Stimulated activated CD8-positive, alpha-beta memory T cell treated with anti-CD3 and anti-CD28 coated beads, Interleukin-7, amount 100 ng/mL, for 4 hours (primary cell): Measurements from ENCODE around the gene SUN5.

Experiments
- DNase-seq, 2 donors: peaks; one replicate each; pipeline ENCODE4 v3.0.0-alpha.2; 2020; ENCODE audit warnings: low read depth in 2 of 2

SUN5 gene

GRCh38 chr20:33026779-33027759 is 22.8 kb upstream of the SUN5 start:
- DNase-seq: no peak

GRCh38 chr20:33026072-33026778 is 22.0 kb upstream of the SUN5 start:
- DNase-seq: no peak

DNA sequence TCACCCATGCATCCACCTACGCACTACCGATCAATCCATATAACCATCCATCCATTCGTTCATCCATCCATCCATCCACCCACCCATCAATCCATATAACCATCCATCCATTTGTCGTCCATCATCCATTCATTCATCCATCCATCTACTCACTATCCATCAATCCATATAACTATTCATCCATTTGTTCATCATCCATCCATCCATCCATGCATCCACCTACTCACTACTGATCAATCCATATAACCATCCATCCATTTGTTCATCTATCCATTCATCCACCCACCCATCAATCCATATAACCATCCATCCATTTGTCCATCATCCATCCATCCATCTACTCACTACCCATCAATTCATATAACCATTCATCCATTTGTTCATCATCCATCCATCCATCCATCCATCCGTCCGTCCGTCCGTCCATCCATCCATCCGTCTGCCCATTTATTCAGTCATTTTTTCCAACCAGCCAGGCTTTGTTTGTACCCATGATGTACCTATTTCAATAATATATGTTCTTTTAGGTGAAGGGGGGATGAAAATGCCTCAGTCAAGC is 21.2 kb upstream of the SUN5 start:
- DNase-seq: no peak

- no peak for DNase-seq
Observed at GRCh38 chr20:33024609-33025317, 20.5 kb upstream of the SUN5 start.

GRCh38 chr20:33024243-33024560 is 20.0 kb upstream of the SUN5 start:
- no peak for DNase-seq

DNA sequence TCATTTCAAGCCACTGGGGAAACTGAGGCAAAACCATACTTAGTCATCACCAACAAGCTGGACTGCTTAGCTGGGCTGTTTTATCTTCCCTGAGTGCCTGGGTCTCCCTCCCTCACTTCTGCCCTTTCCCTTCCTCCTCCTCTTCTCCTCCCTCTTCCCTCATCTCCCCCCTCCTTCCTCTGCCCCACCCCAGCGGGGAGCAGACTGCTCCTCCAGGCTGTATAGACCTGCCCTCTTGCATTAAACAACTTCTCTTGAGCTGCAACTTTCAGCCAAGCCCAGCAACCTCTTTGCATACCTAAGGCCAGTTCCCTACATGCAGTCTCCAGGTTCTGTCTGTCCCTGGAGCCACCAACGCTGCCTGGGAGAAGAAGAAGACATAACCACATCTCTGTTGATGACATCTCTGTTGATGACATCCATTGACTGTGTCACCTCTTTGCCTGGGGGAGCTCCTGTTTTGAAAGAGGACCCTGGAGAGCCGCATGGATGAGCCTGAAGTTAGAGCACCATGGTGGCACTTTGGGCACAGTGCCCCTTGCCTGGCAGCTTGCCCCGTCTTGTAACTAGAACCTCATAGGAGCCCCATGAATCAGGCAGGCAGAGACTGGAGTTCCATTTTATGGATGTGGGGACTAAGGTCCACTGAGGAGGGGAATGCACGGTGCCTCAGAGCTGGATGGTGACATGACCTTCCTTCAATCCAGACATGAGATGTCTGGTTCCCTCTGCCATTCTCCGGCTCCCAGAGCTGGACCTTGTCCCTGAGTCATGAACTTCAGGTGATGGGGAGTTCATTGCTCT is 19.4 kb upstream of the SUN5 start:
- DNase-seq: no peak

- no peak for DNase-seq
Observed at GRCh38 chr20:33022694-33023438, 18.6 kb upstream of the SUN5 start.

DNA sequence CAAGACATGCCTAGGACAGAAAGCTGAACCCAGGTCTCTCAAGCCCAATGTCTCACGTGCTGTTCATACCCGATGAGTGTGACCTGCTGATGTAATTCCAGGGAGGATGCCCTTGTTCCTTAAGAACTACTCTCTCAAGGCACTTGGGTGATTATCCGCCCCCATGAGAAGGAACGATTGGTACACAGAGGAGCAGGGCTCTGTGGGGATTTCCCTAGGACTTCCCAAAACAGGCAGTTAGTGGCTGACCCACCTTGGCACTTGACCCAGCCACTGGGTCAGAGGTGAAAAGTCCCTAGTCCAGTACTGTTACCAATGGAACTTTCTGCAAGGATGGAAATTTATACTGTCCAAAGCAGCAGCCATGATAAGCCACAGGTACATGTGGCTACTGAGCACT is 18.1 kb upstream of the SUN5 start:
- DNase-seq: no peak

DNA sequence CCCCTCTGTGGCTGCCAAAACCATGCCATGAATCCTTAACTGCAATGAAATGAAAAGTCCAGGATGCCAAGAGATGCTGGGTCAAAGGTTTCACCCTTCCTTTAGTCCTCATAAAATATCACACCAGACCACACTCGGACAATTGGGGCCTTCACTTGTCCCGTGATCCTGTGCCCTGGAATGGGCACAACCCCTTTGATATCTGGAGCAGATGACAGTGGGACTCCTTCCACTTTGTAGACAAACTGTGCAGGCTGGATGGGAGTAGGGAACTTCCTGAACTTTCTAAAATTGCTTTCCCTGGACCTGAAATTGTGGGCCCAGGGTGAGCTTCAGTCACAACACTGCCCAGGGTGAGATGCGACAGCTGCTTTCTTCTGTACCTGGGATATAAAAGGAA is 17.6 kb upstream of the SUN5 start:
- DNase-seq: no peak

- no peak for DNase-seq
Observed at GRCh38 chr20:33020278-33021161, 16.3 kb upstream of the SUN5 start.

DNA sequence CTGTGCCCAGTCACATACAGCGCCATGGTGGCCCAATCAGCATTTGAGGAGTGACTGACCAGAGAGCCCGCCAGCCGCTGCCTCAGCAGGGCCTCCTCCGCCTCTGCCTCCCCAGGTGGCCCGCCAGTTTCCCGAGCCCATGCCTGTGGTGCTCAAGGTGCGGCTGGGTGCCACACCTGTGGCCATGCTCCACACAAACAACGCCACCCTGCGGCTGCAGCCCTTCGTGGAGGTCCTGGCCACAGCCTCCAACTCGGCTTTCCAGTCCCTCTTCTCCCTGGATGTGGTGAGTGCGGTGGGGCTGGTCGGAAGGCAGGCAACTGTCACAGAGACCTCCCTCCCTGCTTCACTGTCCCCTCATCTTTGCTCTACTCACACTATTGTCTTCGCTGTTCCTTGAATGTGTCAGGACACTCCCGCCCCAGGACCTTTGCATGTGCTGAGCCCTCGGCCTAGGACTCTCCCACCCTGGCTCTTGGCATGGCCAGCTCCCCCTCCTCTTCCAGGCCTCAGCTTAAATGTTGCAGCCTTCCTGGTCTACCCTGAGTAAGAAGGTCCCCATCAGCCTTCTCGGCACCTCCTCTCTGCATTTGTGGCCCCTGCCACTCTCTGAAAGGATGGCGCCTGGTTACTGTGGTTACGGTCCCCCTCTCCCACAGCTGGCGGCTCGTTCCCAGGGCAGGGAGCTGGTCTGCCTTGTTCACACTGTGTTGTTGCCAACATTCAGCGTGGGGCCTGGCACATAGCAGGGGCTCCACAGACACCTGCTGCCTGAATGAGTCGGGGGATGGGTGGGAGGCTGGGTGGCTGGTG is 15.4 kb upstream of the SUN5 start:
- no peak for DNase-seq

DNA sequence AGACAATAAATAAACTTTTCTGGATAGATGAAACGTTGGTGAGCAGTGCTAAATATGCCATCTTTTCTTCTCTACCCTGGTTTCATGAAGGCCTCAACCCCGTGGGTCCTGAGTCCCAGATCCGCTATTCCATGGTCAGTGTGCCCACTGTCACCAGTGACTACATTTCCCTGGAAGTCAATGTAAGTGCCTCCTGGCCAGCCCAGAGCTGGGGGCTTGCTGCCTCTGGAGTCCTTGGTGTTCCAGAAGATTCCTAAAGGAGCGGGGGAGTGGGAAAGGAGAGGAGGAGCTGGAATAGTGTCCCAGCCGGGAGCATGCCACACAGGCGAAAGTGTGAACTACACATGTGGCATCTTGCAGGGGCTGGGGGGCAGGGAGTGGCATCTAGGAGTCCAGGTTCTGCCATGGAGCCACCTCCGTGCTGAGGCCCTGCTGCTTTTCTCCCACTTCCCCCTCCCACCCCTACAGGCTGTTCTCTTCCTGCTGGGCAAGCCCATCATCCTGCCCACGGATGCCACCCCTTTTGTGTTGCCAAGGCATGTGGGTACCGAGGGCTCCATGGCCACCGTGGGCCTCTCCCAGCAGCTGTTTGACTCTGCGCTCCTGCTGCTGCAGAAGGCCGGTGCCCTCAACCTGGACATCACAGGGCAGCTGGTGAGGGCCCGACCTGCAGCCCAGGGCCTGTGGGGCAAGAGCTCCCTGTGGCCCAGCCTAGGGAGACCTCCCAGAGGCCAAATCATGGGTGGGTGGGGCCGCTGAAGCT is 14.1 kb upstream of the SUN5 start:
- no peak for DNase-seq

GRCh38 chr20:33017542-33017941 is 13.3 kb upstream of the SUN5 start:
- no peak for DNase-seq

DNA sequence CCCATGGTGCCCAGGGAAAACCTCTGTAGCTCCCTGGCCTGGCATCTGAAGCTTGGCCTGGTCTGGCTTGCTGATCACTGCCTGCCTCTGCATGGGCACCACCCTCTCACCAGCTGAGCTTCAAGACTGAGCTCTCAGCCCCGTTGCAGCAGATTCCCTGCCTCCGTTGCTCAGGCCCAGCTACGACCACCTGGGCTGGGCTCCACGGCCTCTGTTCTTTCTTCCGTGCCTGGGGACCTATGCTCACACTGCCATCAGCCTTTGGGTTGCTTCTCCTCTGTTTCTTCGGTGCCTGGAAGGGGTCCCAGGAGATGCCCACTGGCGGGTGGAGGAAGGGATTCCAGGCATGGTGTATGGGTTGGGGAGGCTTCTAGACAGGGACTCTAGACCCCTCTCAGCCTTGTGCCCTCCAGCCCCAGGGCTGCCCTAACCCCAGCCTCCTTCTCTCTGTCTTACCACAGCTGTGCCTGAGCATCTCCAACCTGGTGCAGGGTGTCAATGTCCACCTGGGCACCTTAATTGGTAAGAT is 12.4 kb upstream of the SUN5 start:
- no peak for DNase-seq

- DNase-seq: no peak
Observed at GRCh38 chr20:33015700-33016580, 11.7 kb upstream of the SUN5 start.

- no peak for DNase-seq
Observed at GRCh38 chr20:33015114-33015484, 10.9 kb upstream of the SUN5 start.
